ENCODE measurements around the gene SSC4D.
"Not testable (repeated sequence)": the region's sequence is repeated elsewhere in the genome, so short reads cannot be mapped to it uniquely, and the experiment has no call there.

GRCh38 chr7:76387789-76388188 is 21.7 kb downstream of the SSC4D start:
- TF ChIP-seq CTCF (IDR thresholded peaks at IDR 0.05 in 8 of 11, conservative IDR thresholded peaks at IDR 0.05 in 3 of 11); POLR2AphosphoS5 (IDR thresholded peaks at IDR 0.05): not testable (repeated sequence)

Measured in spleen (tissue), 7 donors.